ENCODE measurements around the gene TAOK1.

TAOK1 gene

GRCh38 chr17:29597361-29598172, 207.4 kb downstream of the TAOK1 start (continued):
- no peak for TF ChIP-seq MZF1 (tag by site-specific recombination; IDR thresholded peaks at IDR 0.05; ENCODE audit: borderline replicate concordance)
- TF ChIP-seq BCL11A (tag by site-specific recombination; IDR thresholded peaks at IDR 0.05; ENCODE audit: low read depth) = no peak
- TF ChIP-seq ZNF391 (tag by site-specific recombination; IDR thresholded peaks at IDR 0.05; ENCODE audit: borderline replicate concordance, low read depth) = no peak
- no peak for TF ChIP-seq KLF8 (tag by site-specific recombination; IDR thresholded peaks at IDR 0.05)
- TF ChIP-seq, protein P1, sequence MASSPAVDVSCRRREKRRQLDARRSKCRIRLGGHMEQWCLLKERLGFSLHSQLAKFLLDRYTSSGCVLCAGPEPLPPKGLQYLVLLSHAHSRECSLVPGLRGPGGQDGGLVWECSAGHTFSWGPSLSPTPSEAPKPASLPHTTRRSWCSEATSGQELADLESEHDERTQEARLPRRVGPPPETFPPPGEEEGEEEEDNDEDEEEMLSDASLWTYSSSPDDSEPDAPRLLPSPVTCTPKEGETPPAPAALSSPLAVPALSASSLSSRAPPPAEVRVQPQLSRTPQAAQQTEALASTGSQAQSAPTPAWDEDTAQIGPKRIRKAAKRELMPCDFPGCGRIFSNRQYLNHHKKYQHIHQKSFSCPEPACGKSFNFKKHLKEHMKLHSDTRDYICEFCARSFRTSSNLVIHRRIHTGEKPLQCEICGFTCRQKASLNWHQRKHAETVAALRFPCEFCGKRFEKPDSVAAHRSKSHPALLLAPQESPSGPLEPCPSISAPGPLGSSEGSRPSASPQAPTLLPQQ (tag by site-specific recombination; IDR thresholded peaks at IDR 0.05) = no peak
- no peak for TF ChIP-seq ZNF202 (tag by site-specific recombination; IDR thresholded peaks at IDR 0.05; ENCODE audit: borderline replicate concordance)
- TF ChIP-seq ZNF521 (tag by site-specific recombination; IDR thresholded peaks at IDR 0.05) = no peak
- no peak for TF ChIP-seq ZNF223 (tag by site-specific recombination; IDR thresholded peaks at IDR 0.05)
- TF ChIP-seq ZNF121 (tag by site-specific recombination; IDR thresholded peaks at IDR 0.05) = no peak
- no peak for TF ChIP-seq ZFP3 (tag by site-specific recombination; IDR thresholded peaks at IDR 0.05; ENCODE audit: low read depth)
- no peak for TF ChIP-seq ZNF488 (tag by site-specific recombination; IDR thresholded peaks at IDR 0.05)
- no peak for TF ChIP-seq ZBTB26 (tag by site-specific recombination; optimal IDR thresholded peaks at IDR 0.05)
- TF ChIP-seq ZNF292 (tag by site-specific recombination; IDR thresholded peaks at IDR 0.05; ENCODE audit: borderline replicate concordance, low read depth) = no peak
- TF ChIP-seq ZNF366 (tag by site-specific recombination; conservative IDR thresholded peaks at IDR 0.05) = peak; percentile 39; the same call in 1 of the 2 replicates
- no peak for TF ChIP-seq ZNF48 (tag by site-specific recombination; IDR thresholded peaks at IDR 0.05)
- TF ChIP-seq ZBTB17 (tag by site-specific recombination; IDR thresholded peaks at IDR 0.05) = 0 out of 2 replicates have a peak, but pooled peaks have one; percentile 31
- TF ChIP-seq, protein P2, sequence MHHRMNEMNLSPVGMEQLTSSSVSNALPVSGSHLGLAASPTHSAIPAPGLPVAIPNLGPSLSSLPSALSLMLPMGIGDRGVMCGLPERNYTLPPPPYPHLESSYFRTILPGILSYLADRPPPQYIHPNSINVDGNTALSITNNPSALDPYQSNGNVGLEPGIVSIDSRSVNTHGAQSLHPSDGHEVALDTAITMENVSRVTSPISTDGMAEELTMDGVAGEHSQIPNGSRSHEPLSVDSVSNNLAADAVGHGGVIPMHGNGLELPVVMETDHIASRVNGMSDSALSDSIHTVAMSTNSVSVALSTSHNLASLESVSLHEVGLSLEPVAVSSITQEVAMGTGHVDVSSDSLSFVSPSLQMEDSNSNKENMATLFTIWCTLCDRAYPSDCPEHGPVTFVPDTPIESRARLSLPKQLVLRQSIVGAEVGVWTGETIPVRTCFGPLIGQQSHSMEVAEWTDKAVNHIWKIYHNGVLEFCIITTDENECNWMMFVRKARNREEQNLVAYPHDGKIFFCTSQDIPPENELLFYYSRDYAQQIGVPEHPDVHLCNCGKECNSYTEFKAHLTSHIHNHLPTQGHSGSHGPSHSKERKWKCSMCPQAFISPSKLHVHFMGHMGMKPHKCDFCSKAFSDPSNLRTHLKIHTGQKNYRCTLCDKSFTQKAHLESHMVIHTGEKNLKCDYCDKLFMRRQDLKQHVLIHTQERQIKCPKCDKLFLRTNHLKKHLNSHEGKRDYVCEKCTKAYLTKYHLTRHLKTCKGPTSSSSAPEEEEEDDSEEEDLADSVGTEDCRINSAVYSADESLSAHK (tag by site-specific recombination; IDR thresholded peaks at IDR 0.05) = no peak
- no peak for TF ChIP-seq ZNF658 (tag by site-specific recombination; IDR thresholded peaks at IDR 0.05)
- TF ChIP-seq ZNF549 (tag by site-specific recombination; IDR thresholded peaks at IDR 0.05) = no peak
- TF ChIP-seq ZNF335 (tag by site-specific recombination; conservative IDR thresholded peaks at IDR 0.05) = peak; percentile 26; the same call in 1 of the 2 replicates
- TF ChIP-seq SCRT2 (tag by site-specific recombination; IDR thresholded peaks at IDR 0.05) = no peak
- TF ChIP-seq ZXDB (tag by site-specific recombination; IDR thresholded peaks at IDR 0.05) = no peak
- TF ChIP-seq SETDB1 (IDR thresholded peaks at IDR 0.05; ENCODE audit: insufficient read length, low read length) = no peak
- TF ChIP-seq PRDM10 (tag by site-specific recombination; IDR thresholded peaks at IDR 0.05) = peak; percentile 57; the same call in 1 of the 2 replicates
- TF ChIP-seq MYNN (tag by site-specific recombination; IDR thresholded peaks at IDR 0.05; ENCODE audit: borderline replicate concordance) = no peak
- TF ChIP-seq ZNF747 (tag by site-specific recombination; IDR thresholded peaks at IDR 0.05) = no peak
- TF ChIP-seq, protein P3, sequence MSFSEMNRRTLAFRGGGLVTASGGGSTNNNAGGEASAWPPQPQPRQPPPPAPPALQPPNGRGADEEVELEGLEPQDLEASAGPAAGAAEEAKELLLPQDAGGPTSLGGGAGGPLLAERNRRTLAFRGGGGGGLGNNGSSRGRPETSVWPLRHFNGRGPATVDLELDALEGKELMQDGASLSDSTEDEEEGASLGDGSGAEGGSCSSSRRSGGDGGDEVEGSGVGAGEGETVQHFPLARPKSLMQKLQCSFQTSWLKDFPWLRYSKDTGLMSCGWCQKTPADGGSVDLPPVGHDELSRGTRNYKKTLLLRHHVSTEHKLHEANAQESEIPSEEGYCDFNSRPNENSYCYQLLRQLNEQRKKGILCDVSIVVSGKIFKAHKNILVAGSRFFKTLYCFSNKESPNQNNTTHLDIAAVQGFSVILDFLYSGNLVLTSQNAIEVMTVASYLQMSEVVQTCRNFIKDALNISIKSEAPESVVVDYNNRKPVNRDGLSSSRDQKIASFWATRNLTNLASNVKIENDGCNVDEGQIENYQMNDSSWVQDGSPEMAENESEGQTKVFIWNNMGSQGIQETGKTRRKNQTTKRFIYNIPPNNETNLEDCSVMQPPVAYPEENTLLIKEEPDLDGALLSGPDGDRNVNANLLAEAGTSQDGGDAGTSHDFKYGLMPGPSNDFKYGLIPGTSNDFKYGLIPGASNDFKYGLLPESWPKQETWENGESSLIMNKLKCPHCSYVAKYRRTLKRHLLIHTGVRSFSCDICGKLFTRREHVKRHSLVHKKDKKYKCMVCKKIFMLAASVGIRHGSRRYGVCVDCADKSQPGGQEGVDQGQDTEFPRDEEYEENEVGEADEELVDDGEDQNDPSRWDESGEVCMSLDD (tag by site-specific recombination; IDR thresholded peaks at IDR 0.05) = 0 out of 2 replicates have a peak, but pooled peaks have one; percentile 47

Measured in HEK293 (cell line).